Measurements from ENCODE around the gene PPM1A.

DNA sequence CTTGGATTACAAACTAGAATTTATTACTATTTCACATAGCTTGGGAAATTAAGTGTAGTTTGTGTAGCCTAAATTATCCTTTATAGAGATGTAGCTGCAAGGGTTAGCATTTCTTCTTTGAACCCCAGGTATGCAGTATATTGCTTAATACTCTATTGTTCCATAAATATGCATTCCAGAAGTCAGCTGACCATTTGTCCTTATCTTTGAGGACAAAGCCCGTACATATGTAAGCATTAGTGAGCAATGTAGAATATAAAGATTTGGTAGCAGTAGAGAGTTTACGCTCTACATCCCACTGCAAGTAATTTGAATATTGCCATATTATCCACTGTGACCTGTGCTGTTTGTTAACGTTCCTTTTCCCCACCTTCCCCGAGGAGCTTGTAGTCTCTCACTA, 26.9 kb downstream of the PPM1A start:
- TF ChIP-seq CTCF (conservative IDR thresholded peaks at IDR 0.05; ENCODE audit: low read depth in 2 of 2) = no peak
- TF ChIP-seq EZH2phosphoT487 (IDR thresholded peaks at IDR 0.05; ENCODE audit: unreplicated experiment) = no peak
- TF ChIP-seq POLR2AphosphoS5 (IDR thresholded peaks at IDR 0.05; ENCODE audit: low read depth) = no peak
- TF ChIP-seq EZH2 (IDR thresholded peaks at IDR 0.05; ENCODE audit: low read depth, unreplicated experiment) = no peak
- TF ChIP-seq, protein P1, sequence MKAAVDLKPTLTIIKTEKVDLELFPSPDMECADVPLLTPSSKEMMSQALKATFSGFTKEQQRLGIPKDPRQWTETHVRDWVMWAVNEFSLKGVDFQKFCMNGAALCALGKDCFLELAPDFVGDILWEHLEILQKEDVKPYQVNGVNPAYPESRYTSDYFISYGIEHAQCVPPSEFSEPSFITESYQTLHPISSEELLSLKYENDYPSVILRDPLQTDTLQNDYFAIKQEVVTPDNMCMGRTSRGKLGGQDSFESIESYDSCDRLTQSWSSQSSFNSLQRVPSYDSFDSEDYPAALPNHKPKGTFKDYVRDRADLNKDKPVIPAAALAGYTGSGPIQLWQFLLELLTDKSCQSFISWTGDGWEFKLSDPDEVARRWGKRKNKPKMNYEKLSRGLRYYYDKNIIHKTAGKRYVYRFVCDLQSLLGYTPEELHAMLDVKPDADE (IDR thresholded peaks at IDR 0.05) = no peak
- no peak for TF ChIP-seq JUNB (IDR thresholded peaks at IDR 0.05; ENCODE audit: unreplicated experiment)

All from GM23338 (cell line).